ENCODE data around the gene LITAFD. TPM values are rescaled to one million over a fixed set of nuclear protein-coding genes. Genes with fewer than 3 reads are reported as not detected.

The LITAFD gene
- total and polyA plus RNA-seq, 10 of the 15 experiments (the other 5 are each of a cell fraction or from before 2014, with no cell fraction given), result not detected

- intact Hi-C loops (cut with micrococcal nuclease; ENCODE audit: unreplicated experiment), result no loop called here
- FAIRE-seq (no peak), DNase-seq (ENCODE audit: low read depth, low spot score) (no peak), ATAC-seq (no peak)
- Histone ChIP-seq H3K4me3 (no peak overlapping the region), H3K9ac (ENCODE audit: control insufficient read depth, insufficient read depth, low read length) (no peak overlapping the region), H3K79me2 (ENCODE audit: control insufficient read depth, insufficient read depth, low read length) (no peaks in the 10 kb centered on the region; the same call in none of the 2 replicates), H3K4me1 (ENCODE audit: control insufficient read depth, insufficient read depth, low read length) (no peaks in the 10 kb centered on the region), H3K9me3 (replicated peaks; ENCODE audit: control insufficient read depth, insufficient read depth, low read length) (no peaks in the 10 kb centered on the region), H3K4me2 (ENCODE audit: control insufficient read depth, insufficient read depth) (no peak overlapping the region), H3K27me3 (replicated peaks in 1 of 2; ENCODE audit: control insufficient read depth in 2 of 2, insufficient read depth in 2 of 2, low read length in 1 of 2) (no peaks in the 10 kb centered on the region), H2AFZ (ENCODE audit: control insufficient read depth, low read depth, low read length) (no peak overlapping the region), H3K36me3 (ENCODE audit: control insufficient read depth in 2 of 2, insufficient read depth in 2 of 2, low read length in 1 of 2) (peaks cover 38 to 52% of the 10 kb centered on the region in 2 experiments), H4K20me1 (ENCODE audit: control insufficient read depth, insufficient read depth) (no peaks in the 10 kb centered on the region), H3K27ac (ENCODE audit: control insufficient read depth, insufficient read depth) (no peak overlapping the region)
- WGBS (ENCODE audit: insufficient coverage, insufficient replicate concordance, low lambda C conversion rate, missing lambda C conversion rate), result 95% methylated on average over 1 of the region's 1 CpG
- in situ Hi-C loops (cut with MboI), result no loop called here
- CTCF ChIA-PET, result interaction anchor here (1.2 to 1.9 kb wide), 4 partner anchors 23 to 224 kb away, joined by 3 to 9 read pairs (median 4); no protein-coding TSS in a partner anchor
- SMC1A ChIA-PET (ENCODE audit: uncharacterized antibody, unreplicated experiment), result interaction anchor here (1.2 to 1.5 kb wide), 2 partner anchors 37 to 39 kb away, joined by 3 to 5 read pairs; no protein-coding TSS in a partner anchor
- RAD21 ChIA-PET (ENCODE audit: unreplicated experiment), result no interaction called here
- POLR2A ChIA-PET, result no interaction called here
- TF ChIP-seq YBX1 (IDR thresholded peaks at IDR 0.05) (no peak), CHD1 (IDR thresholded peaks at IDR 0.05; ENCODE audit: low read depth, low read length) (no peak), PAX8 (IDR thresholded peaks at IDR 0.05) (no peak), CREM (IDR thresholded peaks at IDR 0.05; ENCODE audit: low read depth) (no peak), NBN (IDR thresholded peaks at IDR 0.05) (no peak), BCL11A (IDR thresholded peaks at IDR 0.05; ENCODE audit: low read depth, low read length) (no peak), TARDBP (IDR thresholded peaks at IDR 0.05; ENCODE audit: borderline replicate concordance) (no peak), TCF7 (IDR thresholded peaks at IDR 0.05; ENCODE audit: borderline replicate concordance) (no peak), E2F8 (IDR thresholded peaks at IDR 0.05; ENCODE audit: low read depth, partially characterized antibody) (no peak), ZNF384 (IDR thresholded peaks at IDR 0.05; ENCODE audit: borderline replicate concordance, low read depth, low read length) (no peak), RCOR1 (conservative IDR thresholded peaks at IDR 0.05; ENCODE audit: low read depth, low read length) (no peak)
- no TSS peak for BruUV-seq (replicated peaks)
These were observed 28.7 kb downstream of the LITAFD start for GRCh38 chr16:8910811-8911210.
